GM21390 (cell line): ENCODE data around the gene TUFM.
"Not testable (repeated sequence)": the region's sequence is repeated elsewhere in the genome, so short reads cannot be mapped to it uniquely, and the experiment has no call there.

Experiments
- ATAC-seq: cut with Tn5 transposase; IDR thresholded peaks from one replicate; pipeline ENCODE4 v1.9.1; 2021; ENCODE audit not compliant: unreplicated experiment

Gene TUFM

DNA sequence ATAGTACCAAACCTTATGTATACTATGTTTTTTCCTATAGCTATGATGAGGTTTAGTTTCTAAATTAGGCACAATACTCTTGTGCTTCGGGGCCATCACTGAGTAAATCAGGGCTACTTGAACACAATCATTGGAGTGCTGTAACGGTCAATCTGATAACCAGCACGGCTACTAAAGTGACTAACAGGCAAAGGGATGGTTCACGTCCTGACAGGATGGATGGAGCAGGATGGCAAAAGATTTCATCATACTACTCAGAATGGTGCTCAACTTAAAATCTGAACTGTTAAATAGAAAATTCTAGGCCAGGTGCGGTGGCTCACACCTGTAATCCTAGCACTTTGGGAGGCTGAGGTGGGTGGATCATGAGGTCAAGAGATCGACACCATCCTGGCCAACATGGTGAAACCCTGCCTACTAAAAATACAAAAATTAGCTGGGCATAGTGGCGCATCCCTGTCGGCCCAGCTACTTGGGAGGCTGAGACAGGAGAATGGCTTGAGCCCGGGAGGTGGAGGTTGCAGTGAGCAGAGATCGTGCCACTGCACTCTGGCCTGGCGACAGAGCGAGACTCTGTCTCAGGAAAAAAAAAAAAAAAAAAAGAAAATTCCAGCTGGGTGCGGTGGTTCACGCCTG is 7.0 kb downstream of the TUFM start:
- no peak for ATAC-seq

DNA sequence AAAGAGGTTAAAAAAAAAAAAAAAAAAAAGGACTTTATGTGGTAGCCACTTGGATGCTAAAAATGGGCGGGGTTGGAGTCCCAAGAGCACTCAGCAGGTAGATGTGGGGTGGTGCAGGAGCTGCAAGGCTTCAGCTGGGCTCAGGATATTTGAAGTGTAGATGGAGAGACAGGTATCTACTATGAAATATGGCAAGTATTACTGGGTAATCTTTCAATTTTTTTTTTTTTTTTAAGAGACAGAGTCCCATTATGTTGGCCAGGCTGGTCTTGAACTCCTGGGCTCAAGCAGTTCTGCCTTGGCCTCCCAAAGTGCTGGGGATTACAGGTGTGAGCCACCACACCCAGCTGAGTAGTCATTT is 7.6 kb downstream of the TUFM start:
- ATAC-seq: no peak

DNA sequence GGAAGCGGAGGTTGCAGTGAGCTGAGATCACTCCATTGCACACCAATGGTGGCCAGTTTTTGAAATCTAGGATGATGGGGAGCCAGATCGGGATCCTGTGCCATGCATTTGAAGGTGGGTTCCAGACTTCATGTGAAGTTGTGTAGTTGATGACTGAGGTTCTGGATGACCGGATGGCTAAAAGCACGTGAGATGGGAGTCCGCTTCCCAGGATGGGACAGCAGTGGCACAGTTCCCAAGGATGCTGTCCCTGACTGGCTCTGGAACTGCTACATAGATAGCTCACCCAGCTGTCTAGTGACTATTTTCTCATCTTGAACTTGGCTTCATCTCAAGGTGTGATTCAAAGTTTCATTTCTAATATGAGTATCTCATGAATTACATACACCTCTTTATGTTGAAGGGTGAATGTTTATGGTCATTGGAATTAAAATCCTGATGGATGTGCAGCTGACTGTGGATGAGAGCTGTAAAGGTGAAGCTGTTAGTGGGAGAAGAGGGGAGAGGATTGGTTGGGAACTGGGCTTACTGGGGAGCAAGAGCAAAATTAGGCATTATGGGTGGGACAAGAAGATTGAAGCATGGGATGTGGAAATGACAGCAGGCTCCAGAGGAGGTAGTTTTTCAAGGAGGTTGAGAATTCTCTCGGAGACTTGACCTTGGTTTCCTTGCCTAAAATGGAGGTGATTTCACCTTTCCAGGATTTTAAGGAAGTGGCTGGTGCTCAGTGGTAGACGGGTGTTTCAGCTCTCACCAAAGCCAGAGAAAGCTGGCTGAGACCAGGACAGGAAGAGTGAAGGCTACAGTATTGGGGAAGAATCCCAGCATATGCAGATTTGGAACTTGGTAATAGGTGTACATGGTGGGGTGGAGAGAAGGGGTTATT is 8.2 kb downstream of the TUFM start:
- ATAC-seq: no peak

DNA sequence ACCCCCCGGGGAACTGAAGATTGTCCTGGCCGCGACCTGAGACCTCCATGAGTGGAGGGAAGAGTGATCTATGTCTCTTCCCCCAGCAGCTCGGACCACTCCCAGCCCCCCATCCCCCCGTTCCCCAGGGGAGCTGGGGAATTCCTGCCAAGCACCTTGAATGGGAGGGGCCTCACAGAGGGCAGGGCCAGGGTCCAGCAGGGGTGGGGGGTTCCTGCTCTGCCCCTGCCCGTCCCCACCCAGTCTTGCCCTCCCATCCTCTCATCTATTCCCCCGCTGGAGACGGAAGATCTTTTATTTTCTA is 9.4 kb downstream of the TUFM start:
- ATAC-seq: no peak

DNA sequence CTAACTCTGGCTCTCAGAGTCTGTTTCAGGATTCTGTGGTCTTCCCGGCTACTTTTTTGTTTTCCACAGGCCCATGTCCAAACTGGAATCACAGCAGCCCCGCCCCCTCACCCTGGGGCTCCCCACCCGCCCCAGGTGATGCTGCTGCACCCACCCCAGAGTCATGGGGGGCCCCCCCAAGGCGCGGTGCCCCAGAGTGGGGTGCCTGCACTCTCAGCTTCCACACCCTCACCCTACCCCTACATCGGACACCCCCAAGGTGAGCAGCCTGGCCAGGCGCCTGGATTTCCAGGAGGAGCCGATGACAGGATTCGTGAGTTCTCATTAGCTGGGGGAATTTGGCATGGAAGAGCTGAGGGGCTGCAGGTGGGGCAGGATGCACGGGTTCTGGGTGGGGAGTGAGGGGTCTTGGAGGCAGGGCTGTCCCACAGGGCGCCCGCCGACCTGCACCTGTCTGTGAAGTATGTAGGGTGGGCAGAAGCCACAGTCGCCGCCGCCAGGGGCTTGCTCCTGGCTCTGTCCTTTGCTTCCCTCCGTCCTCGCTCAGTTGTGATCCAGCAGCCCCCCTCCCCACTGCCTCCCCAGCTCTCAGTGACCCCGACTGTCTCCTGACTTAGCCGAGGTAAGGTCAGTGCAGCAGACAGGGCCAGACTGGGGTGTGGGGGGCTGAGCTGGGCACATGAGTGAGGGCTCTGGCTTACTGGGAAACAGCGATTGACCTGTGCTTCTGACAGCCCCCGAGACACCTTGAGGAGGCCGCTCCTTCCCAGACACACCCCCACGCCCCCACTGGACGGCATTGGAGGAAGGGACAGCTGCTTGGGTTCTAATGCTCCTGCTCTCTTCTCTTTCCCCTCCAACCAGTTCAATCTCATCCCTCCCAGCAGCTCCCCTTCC is 10.0 kb downstream of the TUFM start:
- ATAC-seq: no peak

DNA sequence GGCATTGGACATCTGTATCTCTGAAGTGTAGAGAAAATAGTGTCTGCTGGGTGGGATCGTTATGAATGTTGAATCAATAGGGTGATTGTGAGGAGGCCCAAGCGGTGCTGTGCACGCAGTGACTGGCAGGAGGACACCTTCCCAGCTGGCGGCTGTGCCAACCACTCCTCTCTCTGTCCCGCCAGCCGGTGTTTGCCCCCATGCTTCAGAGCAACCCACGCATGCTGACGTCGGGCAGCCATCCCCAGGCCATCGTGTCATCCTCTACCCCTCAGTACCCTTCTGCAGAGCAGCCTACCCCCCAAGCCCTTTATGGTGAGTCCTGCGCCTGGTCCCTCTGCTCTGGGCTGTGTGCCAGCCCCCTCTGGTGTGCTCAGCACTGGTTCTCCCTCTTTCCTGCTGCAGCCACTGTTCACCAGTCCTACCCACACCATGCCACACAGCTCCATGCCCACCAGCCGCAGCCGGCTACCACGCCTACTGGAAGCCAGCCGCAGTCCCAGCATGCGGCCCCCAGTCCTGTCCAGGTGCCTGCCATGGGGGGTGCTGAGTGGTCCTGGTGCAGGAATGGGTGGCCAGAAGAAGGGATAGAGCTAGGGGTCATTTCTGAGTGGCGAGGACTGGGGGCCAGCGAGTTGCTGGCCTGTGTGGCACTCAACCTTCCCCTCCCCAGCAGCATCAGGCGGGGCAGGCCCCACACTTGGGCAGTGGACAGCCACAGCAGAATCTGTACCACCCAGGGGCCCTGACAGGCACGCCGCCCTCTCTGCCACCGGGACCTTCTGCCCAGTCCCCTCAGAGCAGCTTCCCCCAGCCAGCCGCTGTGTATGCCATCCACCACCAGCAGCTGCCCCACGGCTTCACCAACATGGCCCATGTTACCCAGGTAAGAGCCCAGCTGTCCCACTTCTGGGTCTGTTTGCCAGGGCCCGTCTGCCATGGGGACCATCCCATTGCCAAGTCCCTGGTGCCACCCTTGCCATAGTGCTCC is 11.0 kb downstream of the TUFM start:
- no peak for ATAC-seq

DNA sequence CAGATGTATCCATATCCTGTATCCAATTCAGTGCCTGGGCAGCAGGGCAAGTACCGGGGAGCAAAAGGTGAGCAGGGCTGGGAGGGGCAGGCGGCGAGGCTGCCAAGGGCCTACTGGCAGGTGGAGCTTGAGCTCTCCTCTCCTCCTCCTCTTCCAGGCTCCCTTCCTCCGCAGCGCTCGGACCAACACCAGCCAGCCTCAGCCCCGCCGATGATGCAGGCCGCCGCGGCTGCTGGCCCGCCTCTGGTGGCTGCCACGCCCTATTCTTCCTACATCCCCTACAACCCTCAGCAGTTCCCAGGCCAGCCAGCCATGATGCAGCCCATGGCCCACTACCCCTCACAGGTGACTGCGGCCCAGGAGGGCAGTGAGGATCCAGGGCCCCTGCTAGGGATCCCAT is 11.8 kb downstream of the TUFM start:
- no peak for ATAC-seq

DNA sequence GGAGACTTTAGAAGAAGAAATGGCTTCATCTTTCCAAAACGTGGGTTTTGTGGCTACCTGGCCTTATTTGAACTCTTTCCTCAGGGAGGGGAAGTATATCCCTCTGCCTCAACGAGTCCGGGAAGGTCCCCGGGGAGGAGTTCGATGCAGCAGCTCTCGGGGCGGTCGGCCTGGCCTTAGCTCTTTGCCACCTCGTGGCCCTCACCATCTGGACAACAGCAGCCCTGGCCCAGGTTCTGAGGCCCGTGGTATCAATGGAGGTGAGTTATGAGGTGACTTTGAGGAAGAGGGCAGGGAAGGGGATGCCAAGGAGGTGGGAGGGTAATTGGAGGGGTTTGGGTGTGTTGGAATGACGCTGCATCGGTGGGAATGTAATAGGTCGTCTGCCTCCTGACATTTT is 15.6 kb downstream of the TUFM start:
- no peak for ATAC-seq

DNA sequence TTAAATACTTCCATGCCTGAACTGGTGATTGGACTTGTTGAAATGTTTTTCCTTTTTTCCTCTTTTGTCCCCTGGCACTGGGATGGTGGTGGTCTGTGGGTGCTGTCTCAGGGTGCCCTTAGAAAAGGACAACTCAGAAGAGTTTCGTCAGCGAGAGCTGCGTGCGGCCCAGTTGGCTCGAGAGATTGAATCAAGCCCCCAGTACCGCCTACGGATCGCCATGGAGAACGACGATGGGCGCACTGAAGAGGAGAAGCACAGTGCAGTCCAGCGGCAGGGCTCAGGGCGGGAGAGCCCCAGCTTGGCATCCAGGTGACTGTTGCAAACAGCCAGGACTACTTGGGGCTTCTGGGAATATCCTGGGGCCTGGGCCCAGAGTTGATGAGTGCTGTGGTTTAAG is 16.4 kb downstream of the TUFM start:
- ATAC-seq: no peak

DNA sequence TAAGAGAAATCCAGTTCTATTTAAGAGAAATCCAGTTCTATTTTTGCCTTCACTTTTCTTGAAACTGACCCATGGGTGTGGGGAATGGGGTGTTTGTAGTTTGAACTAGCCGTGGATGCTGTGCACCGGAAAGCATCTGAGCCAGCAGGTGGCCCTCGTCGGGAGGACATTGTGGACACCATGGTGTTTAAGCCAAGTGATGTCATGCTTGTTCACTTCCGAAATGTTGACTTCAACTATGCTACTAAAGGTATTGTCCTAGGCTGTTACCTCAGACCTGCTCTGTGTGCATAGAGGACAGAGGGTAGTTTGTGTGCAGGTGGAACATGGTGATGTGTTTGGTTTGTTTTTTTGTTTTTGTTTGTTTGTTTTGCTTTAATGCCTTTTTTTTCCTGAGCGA is 20.0 kb downstream of the TUFM start:
- no peak for ATAC-seq

DNA sequence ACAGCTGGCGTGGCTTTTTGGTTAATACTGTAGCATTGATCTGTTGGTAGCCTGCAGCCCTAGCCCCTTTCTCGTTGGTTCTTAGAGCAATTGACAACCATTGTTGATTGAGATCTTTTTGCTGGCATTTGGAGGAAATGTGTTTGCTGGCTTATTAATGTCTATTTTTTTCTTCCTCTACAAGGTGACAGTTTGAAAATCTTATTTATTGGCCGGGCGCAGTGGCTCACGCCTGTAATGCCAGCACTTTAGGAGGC is 21.5 kb downstream of the TUFM start:
- no peak for ATAC-seq

DNA sequence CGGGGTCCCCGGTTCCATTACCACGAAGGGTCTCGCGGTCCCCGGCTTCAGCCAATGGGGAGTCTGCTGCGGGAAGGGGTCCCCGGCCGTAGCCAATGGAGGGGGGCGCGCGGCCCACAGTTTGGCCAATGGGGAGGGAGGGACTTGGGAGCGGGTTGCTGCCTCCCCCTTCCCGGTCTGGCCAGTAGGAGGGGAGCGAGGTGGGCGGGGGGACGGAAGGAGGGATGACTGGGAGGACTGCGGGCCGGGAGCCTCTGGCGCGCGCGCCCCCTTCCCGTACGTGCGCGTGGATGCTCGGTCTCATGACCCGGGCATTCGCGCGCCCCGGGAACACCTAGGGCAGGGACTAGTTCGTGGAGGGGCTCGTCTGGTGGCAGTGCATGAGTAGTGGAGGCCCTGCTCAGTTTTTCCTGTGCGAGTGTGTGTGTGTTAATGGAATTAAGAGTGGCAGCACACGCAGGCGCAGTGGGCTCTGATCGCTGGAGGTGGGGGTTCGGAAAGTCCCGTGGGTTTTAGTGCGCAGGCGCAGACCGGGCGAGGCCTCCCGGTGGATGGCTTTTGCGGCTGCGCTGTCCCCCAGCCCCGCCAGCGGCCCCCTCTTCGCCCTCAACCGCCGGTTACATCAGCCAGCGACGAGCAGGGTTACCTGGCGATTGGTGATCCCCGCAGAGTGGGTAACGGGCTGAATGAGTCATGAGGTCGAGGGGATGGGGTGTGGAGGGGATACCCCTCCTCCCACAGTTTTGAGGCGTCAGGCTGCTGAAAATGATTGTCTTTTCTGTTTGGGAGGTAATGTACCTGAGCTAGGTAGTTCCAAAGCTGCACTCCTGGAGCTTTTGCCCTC is 22.1 kb downstream of the TUFM start:
- peak; percentile 58 for ATAC-seq

DNA sequence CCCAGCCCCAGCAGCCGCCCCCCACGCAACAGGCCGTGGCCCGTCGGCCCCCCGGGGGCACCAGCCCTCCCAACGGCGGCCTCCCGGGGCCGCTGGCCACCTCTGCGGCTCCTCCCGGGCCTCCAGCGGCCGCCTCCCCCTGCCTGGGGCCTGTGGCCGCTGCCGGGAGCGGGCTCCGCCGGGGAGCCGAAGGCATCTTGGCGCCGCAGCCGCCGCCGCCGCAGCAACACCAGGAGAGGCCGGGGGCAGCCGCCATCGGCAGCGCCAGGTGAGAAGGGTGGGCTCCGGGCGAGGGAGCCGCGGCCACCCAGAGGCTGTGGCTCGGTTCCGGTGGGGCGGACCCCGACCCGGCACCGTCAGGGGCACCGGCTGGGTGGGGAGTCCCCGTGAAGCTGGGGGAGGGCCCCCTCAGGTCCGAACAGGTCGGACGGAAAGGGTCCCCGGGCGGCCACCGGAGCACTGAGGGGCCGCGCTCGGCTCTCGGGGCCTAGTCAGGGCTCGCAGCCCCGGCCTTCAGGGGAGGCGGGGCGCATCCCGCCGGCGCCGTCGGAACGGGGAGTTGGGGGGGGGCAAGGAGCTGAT is 22.8 kb downstream of the TUFM start:
- ATAC-seq: peak; percentile 12

DNA sequence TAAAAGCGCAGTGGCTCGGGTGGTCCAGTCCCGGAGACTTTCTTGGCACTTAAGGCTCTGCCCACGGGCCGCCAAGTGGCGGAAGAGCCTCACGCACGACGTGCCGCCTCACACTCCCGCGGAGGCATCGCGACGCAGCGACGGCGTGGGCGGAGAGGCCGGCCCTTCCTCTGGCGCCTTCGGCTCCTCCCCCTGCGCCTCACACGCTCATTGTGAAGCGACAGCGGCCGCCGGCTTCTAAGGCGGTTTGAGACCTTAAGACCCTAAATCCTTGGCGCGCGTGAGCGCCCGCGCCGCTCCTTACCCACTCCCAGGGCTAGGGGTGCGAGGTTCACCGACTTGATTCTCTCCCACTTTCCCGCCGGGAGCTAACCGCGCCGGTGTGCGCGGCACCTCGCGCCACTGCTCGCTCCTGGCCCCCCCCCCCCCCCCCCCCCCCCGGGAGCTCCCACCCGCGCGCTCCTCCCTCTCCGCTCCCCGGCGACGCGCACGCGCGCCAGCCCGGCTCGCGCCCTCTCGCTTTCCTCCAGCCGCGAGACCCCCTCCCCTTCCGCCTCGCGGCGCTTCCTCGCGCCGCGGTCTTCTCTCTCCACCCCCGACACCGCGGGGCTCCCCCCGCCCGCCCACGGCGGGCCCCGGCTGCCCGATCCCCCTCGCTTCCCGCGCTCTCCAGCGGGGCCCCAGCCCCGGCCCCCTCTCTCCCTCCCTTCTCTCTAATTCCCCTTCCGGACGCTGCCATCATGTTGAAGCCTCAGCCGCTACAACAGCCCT is 23.4 kb downstream of the TUFM start, which contains the start of gene ATXN2L:
TSS of gene ATXN2L (plus strand) at position 480 of the 771 bp plus-strand sequence. CDS start at position 741, 261 bp downstream.
- peak; percentile 45 for ATAC-seq

DNA sequence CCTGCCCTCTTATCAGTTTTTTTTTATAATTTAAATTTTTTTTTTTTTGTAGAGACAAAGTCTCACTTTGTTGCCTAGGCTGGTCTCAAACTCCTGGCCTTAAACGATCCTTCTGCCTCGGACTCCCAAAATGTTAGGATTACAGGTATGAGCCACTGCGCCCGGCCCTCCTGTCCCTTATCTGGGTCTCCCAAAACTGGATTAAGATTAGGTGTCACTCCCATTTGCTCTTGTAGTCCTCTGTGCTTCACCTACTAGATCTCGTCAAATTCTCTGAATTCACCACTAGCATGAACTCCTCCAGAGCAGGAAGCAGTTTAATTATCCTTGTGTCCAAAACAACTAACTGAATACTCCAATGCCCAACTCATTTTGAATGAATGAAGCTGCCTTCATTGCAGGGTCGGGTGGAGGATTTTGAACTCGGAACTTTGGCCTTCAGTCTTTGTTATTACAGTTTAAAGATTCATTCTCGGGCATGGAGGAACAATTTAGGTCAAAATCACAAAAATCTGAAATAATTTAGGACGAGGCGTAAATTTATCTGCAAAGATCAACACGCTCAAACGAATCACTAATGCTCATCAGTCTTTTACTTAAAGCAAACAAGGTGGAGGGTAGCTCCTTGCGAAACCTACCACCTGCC is 24.2 kb downstream of the TUFM start:
- no peak for ATAC-seq

DNA sequence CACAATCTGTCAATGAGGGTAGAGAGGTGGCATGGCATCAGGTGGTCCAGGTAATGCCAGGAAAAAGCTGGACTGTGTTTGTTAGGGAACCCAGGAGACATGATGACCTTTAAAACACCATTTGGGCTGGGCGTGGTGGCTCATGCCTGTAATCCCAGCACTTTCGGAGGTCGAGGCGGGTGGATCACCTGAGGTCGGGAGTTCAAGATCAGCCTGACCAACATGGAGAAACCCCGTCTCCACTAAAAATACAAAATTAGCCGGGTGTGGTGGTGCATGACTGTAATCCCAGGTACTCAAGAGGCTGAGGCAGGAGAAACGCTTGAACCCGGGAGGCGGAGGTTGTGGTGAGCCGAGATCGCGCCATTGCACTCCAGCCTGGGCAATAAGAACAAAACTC is 25.6 kb downstream of the TUFM start:
- not testable (repeated sequence) for ATAC-seq

DNA sequence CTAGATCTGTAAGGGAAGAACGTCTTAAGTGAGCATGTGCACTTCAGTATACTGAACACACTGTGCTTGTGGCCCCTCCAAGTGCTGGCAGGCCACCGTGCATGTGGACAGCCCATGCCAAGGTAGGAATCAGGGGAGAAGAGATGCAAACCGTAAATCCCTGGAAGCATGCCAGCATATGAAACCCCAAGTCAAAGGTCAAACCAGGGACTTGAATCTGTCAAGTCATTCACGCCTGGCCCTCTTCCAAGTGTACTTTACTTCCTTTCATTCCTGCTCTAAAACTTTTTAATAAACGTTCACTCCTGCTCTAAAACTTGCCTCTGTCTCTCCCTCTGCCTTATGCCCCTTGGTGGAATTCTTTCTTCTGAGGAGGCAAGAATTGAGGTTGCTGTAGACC is 26.1 kb downstream of the TUFM start:
- no peak for ATAC-seq

DNA sequence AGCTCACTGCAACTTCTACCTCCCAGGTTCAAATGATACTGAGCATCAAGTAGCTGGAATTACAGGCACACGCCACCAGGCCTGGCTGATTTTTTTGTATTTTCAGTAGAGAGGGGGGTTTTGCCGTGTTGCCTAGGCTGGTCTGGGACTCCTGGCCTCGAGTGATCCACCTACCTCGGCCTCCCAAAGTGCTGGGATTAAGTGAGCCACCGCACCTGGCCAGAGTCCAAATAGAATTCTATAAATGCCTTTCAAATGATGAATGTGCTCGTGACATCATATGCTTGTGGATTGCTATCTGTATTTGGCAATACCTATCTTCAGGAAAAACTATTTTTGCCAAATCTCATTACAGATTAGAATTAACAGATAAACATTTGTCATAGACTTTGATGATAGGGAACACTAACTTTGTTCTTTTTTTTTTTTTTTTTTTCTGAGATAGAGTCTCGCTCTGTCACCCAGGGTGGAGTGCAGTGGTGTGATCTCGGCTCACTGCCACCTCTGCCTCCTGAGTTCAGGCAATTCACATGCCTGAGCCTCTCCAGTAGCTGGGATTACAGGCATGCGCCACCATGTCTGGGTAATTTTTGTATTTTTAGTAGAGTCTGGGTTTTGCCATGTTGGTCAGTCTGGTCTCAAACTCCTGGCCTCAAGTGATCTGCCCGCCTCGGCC is 38.6 kb downstream of the TUFM start:
- not testable (repeated sequence) for ATAC-seq
